C4-2B (cell line): Measurements from ENCODE around the gene SERPINB5.

Source experiments
- ZFX ChIP-seq: fragments of 450-650 bp; IDR thresholded peaks from 2 replicates; pipeline ENCODE4 v1.6.1; 2017
- TF ChIP-seq, protein P1 (sequence below): fragments of 450-650 bp; conservative IDR thresholded peaks from 2 replicates; pipeline ENCODE4 v1.5.1; 2017; ENCODE audit warnings: mild to moderate bottlenecking

DNA sequence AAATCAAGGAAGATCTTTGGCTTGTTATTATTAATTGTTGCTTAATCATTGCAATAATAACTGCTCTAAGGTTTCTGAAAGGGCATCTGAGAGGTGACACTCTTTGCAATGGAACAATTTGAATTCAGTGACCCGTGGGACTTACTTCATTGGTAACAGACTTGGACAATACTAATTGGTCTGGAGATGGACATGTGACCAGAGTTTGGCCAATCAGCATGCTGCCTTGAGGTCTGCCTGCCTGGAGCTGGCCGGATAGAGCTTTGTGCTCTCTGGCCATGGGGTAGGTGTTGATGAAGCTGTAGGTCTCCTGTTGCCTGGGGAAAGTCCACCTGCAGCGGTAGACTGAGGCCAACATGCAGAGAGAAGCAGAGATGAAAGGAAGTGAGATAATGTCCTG is 30.5 kb upstream of the SERPINB5 start:
- TF ChIP-seq, protein P1, sequence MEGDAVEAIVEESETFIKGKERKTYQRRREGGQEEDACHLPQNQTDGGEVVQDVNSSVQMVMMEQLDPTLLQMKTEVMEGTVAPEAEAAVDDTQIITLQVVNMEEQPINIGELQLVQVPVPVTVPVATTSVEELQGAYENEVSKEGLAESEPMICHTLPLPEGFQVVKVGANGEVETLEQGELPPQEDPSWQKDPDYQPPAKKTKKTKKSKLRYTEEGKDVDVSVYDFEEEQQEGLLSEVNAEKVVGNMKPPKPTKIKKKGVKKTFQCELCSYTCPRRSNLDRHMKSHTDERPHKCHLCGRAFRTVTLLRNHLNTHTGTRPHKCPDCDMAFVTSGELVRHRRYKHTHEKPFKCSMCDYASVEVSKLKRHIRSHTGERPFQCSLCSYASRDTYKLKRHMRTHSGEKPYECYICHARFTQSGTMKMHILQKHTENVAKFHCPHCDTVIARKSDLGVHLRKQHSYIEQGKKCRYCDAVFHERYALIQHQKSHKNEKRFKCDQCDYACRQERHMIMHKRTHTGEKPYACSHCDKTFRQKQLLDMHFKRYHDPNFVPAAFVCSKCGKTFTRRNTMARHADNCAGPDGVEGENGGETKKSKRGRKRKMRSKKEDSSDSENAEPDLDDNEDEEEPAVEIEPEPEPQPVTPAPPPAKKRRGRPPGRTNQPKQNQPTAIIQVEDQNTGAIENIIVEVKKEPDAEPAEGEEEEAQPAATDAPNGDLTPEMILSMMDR = no peak
- TF ChIP-seq ZFX = no peak
